Duodenal mucosa (tissue), 2 donors: ENCODE results near the gene PPP1R18.

Experiments used
- H3K27ac ChIP-seq: one replicate; pipeline ENCODE4 v1.7.0; 2013; ENCODE audit warnings: low read depth, low read length
- H3K27me3 ChIP-seq, 2 donors: one replicate each; pipeline ENCODE4 v1.7.0; 2013; ENCODE audit warnings: low read length in 2 of 2, control low read depth in 1 of 2; ENCODE audit not compliant: insufficient read depth in 2 of 2, control insufficient read depth in 1 of 2
- H3K36me3 ChIP-seq, 2 donors: one replicate each; pipeline ENCODE4 v1.7.0; 2013; ENCODE audit warnings: low read length in 2 of 2, control low read depth in 1 of 2; ENCODE audit not compliant: insufficient read depth in 2 of 2, control insufficient read depth in 1 of 2
- H3K4me1 ChIP-seq, 2 donors: one replicate each; pipeline ENCODE4 v1.7.0; 2013; ENCODE audit warnings: low read length in 2 of 2, control low read depth in 1 of 2; ENCODE audit not compliant: insufficient read depth in 2 of 2, control insufficient read depth in 1 of 2
- H3K4me3 ChIP-seq, 2 donors: one replicate each; pipeline ENCODE4 v1.7.0; 2013; ENCODE audit warnings: low read length in 2 of 2, low read depth in 1 of 2
- H3K9ac ChIP-seq, 2 donors: one replicate each; pipeline ENCODE4 v1.7.0; 2013; ENCODE audit warnings: low read length in 2 of 2, low read depth in 1 of 2
- H3K9me3 ChIP-seq, 2 donors: one replicate each; pipeline ENCODE4 v1.7.0; 2013; ENCODE audit warnings: low read length in 2 of 2, control low read depth in 1 of 2; ENCODE audit not compliant: control insufficient read depth in 1 of 2

Gene PPP1R18

GRCh38 chr6:30705620-30706019 is 19.2 kb upstream of the PPP1R18 start:
- Histone ChIP-seq H3K4me3 (no peak overlapping the region), H3K9ac (no peak overlapping the region), H3K4me1 (peaks cover 0 to 3% of the 10 kb centered on the region in 2 donors), H3K27me3 (no peaks in the 10 kb centered on the region), H3K9me3 (no peaks in the 10 kb centered on the region), H3K36me3 (peaks cover 5 to 27% of the 10 kb centered on the region in 2 donors), H3K27ac (no peak overlapping the region)

- no peaks in the 10 kb centered on the region for H3K27me3 ChIP-seq
- no peak overlapping the region for H3K27ac ChIP-seq
- H3K36me3 ChIP-seq = peaks cover 5 to 25% of the 10 kb centered on the region in 2 donors
- peaks cover 0 to 3% of the 10 kb centered on the region in 2 donors for H3K4me1 ChIP-seq
- no peaks in the 10 kb centered on the region for H3K9me3 ChIP-seq
- no peak overlapping the region for H3K9ac ChIP-seq
- H3K4me3 ChIP-seq = no peak overlapping the region
Observed at GRCh38 chr6:30703821-30704220, 17.4 kb upstream of the PPP1R18 start.

DNA sequence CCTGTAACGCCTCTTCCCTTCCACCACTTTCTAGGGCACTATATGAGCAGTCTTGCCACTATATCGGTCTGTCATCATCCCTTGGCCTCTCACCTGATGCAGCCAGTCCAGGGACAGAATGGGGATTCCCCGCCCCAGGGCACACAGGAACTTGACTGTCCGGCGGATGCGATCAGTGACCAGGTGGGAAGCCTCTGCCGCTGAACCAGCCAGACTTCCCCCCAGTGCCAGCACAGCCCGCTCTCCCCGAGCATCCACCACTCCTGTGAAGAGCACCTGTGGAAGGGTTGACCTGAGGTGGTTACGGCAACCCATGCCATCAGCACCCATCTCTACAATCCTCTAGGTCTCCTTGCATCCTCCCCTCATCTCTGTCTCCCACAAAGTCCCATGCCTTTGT is 16.6 kb upstream of the PPP1R18 start:
- Histone ChIP-seq H3K4me1 (peaks cover 0 to 3% of the 10 kb centered on the region in 2 donors), H3K4me3 (no peak overlapping the region), H3K27ac (no peak overlapping the region), H3K9ac (no peak overlapping the region), H3K36me3 (peaks cover 5 to 20% of the 10 kb centered on the region in 2 donors), H3K9me3 (no peaks in the 10 kb centered on the region), H3K27me3 (no peaks in the 10 kb centered on the region)

- Histone ChIP-seq H3K27ac (no peak overlapping the region), H3K27me3 (no peaks in the 10 kb centered on the region), H3K9ac (no peak overlapping the region), H3K9me3 (no peaks in the 10 kb centered on the region), H3K4me1 (no peaks in the 10 kb centered on the region), H3K36me3 (peaks cover 5 to 20% of the 10 kb centered on the region in 2 donors), H3K4me3 (no peak overlapping the region)
Observed at GRCh38 chr6:30700340-30700739, 13.9 kb upstream of the PPP1R18 start.

DNA sequence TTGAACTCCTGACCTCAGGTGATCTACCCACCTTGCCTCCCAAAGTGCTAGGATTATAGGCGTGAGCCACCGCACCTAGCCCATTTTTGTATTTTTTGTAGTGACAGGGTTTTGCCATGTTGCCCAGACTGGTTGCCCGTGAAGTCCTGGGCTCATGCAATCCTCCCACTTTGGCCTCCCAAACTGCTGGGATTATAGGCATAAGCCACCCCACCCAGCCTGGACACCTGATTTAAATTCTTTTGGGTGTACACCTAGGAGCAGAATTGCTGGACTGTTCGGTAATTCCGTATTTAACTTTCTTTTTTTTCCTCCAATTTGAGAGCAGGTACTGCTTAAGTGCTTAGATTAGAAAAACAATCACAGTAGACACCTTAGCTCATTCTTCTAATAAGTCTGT is 10.0 kb upstream of the PPP1R18 start:
- Histone ChIP-seq H3K36me3 (peaks cover 0 to 4% of the 10 kb centered on the region in 2 donors), H3K4me1 (peaks cover 0 to 2% of the 10 kb centered on the region in 2 donors), H3K9ac (no peak overlapping the region), H3K9me3 (no peaks in the 10 kb centered on the region), H3K27me3 (no peaks in the 10 kb centered on the region), H3K4me3 (no peak overlapping the region), H3K27ac (no peak overlapping the region)

GRCh38 chr6:30691208-30691847 is 4.9 kb upstream of the PPP1R18 start:
- peak overlapping the region in 1 of 2 donors; percentile 60 for H3K9ac ChIP-seq
- no peaks in the 10 kb centered on the region for H3K27me3 ChIP-seq
- no peaks in the 10 kb centered on the region for H3K9me3 ChIP-seq
- H3K36me3 ChIP-seq = no peaks in the 10 kb centered on the region
- H3K4me3 ChIP-seq = peak overlapping the region; percentile 91 to 95
- H3K4me1 ChIP-seq = peaks cover 27 to 28% of the 10 kb centered on the region in 2 donors
- no peak overlapping the region for H3K27ac ChIP-seq

- H3K27ac ChIP-seq = peak within 1 kb of the TSS; percentile 48
- H3K36me3 ChIP-seq = no peaks in the 10 kb centered on the region
- no peaks in the 10 kb centered on the region for H3K27me3 ChIP-seq
- H3K4me1 ChIP-seq = peaks cover 32% of the 10 kb centered on the region in 2 donors
- H3K4me3 ChIP-seq = peak within 1 kb of the TSS; percentile 91 to 95
- no peaks in the 10 kb centered on the region for H3K9me3 ChIP-seq
- peak within 1 kb of the TSS; percentile 60 for H3K9ac ChIP-seq
Observed at GRCh38 chr6:30690403-30691207, 4.2 kb upstream of the PPP1R18 start, which contains the start of gene NRM. NRM (minus strand) TSS chr6:30690984; CDS start chr6:30690974, 10 bp downstream.

GRCh38 chr6:30689985-30690384 is 3.5 kb upstream of the PPP1R18 start:
- H3K9ac ChIP-seq = peak overlapping the region; percentile 60
- H3K4me3 ChIP-seq = peak overlapping the region; percentile 91 to 95

GRCh38 chr6:30689022-30689865 is 2.8 kb upstream of the PPP1R18 start:
- Histone ChIP-seq H3K4me1 (peaks cover 32 to 37% of the 10 kb centered on the region in 2 donors), H3K27ac (no peak overlapping the region), H3K9ac (no peak overlapping the region), H3K9me3 (no peaks in the 10 kb centered on the region), H3K27me3 (no peaks in the 10 kb centered on the region), H3K4me3 (no peak overlapping the region), H3K36me3 (no peaks in the 10 kb centered on the region)

More at GRCh38 chr6:30689985-30690384, 3.5 kb upstream of the PPP1R18 start:
- Histone ChIP-seq H3K27ac (no peak overlapping the region), H3K27me3 (no peaks in the 10 kb centered on the region), H3K9me3 (no peaks in the 10 kb centered on the region), H3K36me3 (no peaks in the 10 kb centered on the region), H3K4me1 (peaks cover 32 to 37% of the 10 kb centered on the region in 2 donors)
